ENCODE results near the gene CCDC107.

The CCDC107 gene

DNA sequence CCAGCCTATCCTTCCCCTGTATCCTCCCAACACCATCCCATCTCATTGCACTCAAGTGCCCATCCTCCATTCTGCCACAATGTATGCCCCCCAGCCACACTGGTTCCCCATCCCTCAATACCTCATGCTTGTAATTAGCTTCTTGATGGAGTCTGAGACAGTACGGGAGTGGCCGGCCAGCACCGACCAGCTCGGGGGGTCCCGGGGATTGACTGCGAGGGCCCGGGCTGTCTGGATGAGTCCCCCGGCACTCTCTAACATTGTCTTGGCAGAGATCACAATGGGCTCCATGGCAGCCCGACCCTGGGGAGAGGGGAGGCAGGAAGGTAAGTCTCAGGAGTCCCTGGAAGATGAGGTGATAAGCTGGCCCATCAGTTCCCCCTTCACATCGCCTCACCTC lies 48.9 kb downstream of the CCDC107 start:
- DNase-seq = no peak

DNA sequence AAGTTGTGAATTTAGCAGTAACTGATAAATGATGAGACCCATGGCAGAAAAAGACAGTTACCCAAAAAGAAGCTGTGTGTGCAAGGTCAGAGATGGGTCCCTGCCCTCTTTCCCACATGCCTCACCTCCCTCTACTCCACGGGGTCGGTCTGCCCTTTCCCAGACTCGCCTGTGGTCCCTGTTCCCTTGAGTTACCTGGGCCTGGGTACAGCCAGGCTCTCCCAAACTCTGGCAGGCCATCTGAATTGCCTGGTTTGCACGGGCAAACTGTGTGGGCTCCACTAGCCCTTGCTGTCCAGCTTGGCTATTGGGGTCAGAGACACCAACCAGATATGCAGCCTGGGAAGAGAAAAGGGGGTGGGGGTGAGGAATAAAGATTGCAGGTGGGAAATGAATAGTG lies 50.1 kb downstream of the CCDC107 start:
- DNase-seq = no peak

- DNase-seq = no peak
Observed at GRCh38 chr9:35710818-35711500, 52.9 kb downstream of the CCDC107 start.
